NCI-H345 treated with DMSO at 0.1 percent for 48 hours (cell line): ENCODE results near the gene MS4A7.

Experiments used
- DNase-seq: peaks from one replicate; lab custom pipeline; 2025; ENCODE audit not compliant: unreplicated experiment; lab: John Stamatoyannopoulos, UW

The MS4A7 gene

DNA sequence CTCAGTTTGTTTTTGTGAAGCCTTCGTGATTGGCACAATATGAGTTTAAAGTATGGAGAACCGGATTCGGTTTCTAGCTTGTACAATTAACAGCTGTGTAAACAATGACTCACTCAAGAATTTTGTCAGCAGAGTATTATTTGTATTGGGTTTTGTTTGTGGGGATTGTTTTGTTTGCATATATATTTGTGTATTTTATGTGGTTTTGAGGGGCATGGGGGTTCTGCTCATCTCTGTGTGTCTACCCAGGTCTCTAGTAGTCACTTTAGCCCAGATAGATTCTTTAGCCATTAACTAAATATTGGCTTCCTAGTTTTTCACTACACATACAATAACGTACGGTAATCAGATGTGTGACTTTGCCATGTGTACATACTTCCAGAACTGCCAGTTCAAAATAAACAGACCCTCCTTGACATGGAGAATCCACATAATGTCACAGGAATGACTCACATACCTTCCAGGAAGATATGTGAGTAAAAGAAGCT is 7.5 kb upstream of the MS4A7 start:
- DNase-seq: peak; percentile 15

DNA sequence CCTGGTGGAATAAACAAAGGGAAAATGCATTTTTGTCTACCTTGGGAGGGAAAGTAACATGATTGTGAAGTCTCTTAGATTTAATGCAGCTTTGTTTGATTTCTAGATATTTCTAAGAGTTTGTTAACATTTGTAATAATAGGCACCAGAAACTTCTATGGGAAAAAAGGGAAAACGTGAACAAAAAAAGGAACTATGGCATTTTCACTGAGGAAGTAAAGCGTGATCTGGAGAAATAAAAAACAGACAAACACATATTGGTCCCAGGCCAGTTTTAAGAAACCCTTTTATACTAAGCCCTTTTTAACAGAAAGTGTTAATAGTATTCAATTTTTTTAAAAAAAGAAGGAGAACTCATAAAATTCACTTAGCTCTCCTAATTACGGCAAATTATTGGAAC is 6.9 kb upstream of the MS4A7 start:
- DNase-seq: no peak

DNA sequence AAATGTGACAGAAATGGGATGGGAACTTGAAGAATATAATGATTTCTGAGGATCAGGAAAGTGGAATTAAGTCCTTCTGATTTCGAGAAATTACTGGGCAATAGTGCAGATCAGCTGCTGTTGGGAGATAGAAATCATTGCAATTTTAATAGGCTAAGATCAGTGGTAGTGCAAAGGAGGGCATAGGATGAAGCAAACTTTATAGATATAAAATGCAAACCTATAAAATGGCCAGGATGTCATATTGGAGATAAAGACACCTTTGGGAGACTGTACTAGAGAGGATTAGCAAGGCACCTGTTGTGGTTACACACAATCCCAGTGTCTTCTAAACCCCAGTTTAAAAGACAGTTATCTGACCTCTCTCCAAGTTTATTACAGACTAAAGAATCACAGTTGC is 6.5 kb upstream of the MS4A7 start:
- no peak for DNase-seq

DNA sequence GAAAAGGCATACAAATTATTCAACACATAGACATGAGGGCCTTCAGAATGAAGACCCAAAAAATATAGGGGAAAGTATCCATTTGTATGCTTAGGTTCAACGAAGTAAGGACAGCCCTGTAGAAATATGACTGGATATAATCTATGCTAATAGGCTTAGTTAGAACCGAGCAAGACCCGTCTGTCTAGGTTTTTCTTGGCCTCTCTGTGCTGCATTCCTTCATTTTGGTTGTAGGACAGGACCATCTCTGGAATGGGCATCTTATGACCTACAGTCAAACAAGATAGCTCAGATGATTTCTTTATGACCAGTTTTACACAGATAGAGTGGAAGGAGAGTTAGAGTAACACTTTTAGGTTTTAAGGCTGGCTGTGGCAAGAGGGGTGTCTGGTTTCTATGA is 5.6 kb upstream of the MS4A7 start:
- DNase-seq: no peak

- DNase-seq: no peak
Measured at GRCh38 chr11:60375316-60375715, 3.0 kb upstream of the MS4A7 start.

GRCh38 chr11:60376601-60377000 is 1.7 kb upstream of the MS4A7 start:
- DNase-seq: no peak

GRCh38 chr11:60377401-60378136 is 763 bp upstream of the MS4A7 start:
- DNase-seq: no peak

- DNase-seq: no peak
Measured at GRCh38 chr11:60389279-60389910, 11.1 kb downstream of the MS4A7 start.

DNA sequence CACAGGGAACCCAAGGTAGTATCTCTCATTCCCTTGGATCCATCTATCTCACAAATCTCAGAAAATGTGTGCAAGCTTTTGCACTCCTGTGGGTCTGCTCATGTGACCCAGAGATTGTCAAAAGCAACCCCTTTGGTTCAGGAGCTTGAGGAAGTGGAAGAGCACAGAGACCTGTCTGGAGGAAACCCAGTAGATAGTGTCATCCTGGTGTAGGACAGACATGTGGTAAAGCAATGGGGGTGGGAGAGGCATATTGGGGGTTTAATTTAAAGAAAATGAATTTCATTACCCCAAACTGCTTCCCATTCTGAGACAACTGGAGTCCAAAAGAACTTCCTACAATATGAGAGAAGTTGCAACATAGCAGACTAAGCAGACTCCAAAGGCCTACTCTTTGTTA is 12.1 kb downstream of the MS4A7 start:
- no peak for DNase-seq

GRCh38 chr11:60392361-60392760 is 14.0 kb downstream of the MS4A7 start:
- no peak for DNase-seq

- no peak for DNase-seq
Measured at GRCh38 chr11:60393016-60393415, 14.7 kb downstream of the MS4A7 start.

DNA sequence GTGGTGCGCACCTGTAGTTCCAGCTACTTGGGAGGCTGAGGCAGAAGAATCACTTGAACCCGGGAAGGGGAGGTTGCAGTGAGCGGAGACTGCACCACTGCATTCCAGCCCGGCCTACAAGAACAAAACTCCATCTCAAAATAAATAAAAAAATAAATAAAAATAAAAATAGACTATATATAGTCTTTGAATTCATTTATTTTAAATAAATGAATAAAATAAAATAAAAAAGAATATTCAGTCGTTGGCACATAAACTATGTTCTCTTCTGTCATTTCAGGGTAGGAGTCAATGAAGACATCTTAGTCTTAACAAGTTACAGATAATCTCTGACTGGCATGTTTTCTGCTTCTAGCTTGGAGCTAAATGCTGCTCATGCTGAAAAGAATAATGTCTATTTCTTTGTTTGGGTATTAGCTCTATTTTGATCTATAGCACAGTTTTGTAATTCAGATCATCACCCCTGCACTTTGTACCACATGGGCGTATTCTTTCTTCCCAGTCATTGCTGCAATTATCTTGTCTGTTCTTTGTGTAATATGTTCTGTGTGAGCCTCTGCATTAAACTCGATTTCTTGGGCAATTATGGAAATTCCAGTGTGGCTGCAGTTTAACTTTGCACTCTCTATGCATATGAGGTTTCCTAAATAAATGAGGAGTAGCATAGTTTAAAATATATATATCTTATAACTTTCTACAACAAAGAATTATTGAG is 16.5 kb downstream of the MS4A7 start:
- no peak for DNase-seq

- no peak for DNase-seq
Measured at GRCh38 chr11:60396382-60396781, 18.1 kb downstream of the MS4A7 start, which contains the start of gene MS4A14. Gene MS4A14, plus strand, starts transcription at chr11:60396459. Its CDS starts 120 bp downstream, at chr11:60396579.

DNA sequence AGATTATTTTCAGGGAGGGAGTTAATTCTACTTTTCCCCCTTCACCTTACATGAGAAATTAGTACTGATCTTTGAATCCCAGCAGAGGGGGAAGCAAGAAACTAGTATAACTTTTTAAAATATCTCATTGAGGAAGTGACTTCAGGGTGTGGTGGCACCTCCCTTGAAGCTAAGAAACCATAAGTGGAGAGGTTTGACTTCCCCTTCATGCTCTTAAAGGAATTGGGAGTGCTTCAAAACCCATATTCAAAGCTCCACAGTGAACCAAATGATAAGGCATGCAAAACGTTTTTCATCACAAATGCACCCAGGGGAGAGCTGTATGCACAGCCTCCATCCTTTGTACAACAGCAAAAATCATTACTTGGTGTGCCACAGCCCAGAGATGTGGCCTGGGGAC is 18.5 kb downstream of the MS4A7 start:
- no peak for DNase-seq

GRCh38 chr11:60420015-60420414 is 41.7 kb downstream of the MS4A7 start:
- DNase-seq: no peak

GRCh38 chr11:60422609-60423008 is 44.3 kb downstream of the MS4A7 start:
- DNase-seq: no peak

DNA sequence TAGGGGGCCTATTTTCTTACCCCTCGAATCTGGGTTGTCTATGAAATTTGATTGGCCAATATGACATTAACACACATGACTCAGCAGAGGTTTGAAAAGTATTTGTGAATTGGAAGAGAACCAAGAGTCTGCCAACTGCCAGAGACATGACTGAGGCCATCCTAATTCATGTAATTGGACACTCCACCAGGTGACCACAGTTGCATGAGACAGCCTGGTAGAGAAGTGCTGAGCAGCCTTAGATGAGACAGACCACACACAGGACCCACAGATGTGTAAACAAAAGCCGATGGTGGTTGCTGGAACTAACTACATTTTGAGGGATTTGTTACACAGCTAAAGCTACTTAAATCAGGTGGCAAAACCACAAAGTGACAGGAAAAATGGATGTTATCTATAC is 50.2 kb downstream of the MS4A7 start:
- no peak for DNase-seq

DNA sequence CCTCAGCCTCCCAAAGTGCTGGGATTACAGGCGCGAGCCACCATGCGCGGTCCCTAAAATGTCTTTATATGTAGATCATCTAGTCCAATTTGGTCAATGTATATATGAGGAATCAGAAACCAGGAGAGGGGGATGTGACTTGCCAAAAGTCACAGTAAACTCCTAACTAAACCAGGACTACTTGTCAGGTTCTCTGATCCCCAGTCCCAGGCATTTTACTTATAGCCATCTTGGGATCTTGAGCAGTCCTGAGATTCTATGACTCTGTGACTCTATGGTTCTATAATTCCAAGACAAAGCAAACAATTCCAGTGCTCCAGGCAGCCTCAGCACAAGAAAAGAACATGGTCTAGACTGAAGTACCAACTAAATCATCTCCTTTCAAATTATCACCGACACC is 50.9 kb downstream of the MS4A7 start, which contains the start of gene MS4A5:
TSS of gene MS4A5 (plus strand) at position 301 of the 400 bp plus-strand sequence. CDS start 103 bp downstream, outside the sequence.
- DNase-seq: no peak

DNA sequence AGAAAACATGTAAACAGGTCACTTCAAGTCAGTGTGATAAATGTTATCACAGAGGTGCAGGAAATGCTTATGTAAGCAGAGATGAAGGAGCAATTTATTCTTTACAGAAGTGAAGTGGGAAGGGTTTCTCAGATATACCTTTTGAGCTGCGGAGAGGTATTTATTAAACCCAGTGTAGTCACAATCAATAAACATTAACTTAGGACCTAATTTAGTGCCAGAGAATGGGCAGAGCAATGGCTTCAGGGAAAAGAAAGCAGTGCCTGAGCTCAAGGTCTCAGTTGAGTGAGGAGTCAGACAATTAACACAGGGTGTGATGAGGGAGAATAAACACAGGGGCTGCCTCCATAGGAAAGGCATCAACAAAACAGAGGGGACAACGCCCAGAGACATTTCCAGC is 52.9 kb downstream of the MS4A7 start:
- DNase-seq: no peak

- DNase-seq: no peak
Measured at GRCh38 chr11:60433401-60433800, 55.1 kb downstream of the MS4A7 start.
